EL (cell line): ENCODE measurements around the gene NGEF.
A peak's percentile ranks its signal among the peaks of the same experiment; 100 is the strongest.

Source experiments
- DNase-seq: peaks from one replicate; pipeline ENCODE4 v3.0.0-alpha.2; 2016

NGEF gene

DNA sequence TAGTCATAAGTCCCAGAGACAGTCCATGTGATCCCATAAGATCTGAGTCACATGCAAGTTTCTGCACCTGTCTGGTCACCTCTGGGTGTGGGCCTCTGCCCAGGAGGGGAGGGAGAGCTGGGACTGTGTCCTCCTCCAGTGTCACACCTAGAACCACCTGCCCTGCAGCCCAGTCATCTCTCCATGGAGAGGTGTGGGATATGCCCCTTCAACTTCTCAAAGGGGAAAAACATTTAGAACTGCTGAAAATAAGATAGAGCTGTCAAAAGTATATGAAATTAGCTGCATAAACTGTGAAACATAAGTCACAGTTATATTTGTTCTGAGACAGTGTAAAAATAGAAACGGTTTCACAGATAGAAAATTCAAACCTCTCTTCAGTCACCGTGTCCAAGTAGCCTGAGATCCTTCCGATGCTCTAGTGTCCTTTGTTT lies 55.4 kb downstream of the NGEF start:
- no peak for DNase-seq

DNA sequence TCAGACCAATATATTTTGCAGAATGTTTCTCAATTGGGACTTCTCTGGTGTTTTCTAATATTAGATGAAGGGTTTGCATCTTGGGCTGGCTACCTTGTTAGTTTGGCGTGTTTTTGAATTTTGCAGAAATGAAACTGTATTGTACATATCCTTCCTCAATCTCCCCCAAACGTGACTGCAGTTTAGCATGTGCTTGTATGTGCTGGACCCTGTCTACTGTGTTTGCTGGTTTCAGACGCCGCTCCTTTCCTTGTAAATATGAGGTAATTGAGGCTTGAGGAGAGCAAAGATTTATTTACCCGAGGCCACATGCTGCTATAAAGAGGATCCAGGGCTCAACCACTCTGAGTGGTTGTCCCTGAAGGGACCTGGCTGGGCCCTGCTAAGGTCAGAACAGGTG lies 57.2 kb downstream of the NGEF start:
- DNase-seq = no peak

DNA sequence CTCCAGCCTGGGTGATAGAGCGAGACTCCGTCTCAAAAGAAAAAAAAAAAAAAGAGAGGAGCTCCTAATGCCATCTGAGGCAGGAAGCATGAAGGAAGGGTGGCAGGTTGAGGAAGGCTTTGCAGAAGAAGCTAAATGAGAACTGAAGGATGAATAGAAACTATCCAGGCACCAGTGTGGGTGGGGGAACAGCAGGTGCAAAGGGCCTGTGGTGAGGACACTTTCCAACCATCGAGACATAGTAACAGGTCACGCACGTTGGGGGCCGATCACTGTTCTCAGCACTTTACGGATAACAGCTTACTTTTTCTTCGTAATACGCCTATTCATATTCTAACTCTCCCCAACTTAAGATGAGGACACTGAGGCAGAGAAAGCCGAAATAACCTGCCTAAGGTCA lies 58.4 kb downstream of the NGEF start:
- no peak for DNase-seq

DNA sequence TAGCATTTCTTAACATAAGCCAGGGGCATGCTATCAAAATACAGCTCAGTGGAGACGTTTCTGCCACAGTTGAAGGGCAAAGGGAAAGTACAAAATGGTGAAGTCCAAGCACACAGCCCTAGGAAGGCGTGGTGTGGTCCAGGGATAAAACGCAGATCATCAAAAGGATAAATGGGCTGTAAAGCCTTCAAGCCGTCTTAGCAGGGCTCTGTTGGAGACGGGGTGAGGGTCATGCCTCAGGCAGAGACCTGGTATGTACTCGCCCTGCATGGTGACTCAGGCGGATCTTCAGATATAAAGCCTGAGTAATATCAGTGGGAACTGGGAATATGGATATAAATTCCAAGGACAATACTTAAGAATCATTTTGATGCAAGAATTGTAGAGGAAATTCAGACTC lies 61.2 kb downstream of the NGEF start:
- peak; percentile 55 for DNase-seq

DNA sequence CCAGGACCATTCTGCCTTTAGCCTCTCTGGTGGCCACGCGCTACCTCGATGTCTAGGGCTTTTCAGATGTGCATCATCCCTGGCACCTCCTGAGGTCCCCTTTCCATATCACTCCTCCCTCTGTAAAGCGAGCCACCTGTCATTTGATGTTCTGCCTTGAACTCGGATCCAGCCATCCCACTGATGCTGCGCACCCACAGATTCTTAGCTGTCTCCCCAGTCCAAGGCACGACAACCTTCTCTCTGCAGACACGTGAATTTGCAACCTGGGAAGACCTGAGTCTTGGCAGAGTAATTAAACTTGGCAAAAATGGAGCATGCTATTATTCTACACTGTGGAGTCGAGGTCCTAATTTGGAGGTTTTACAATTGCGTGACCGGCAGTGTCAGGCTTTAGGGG lies 61.9 kb downstream of the NGEF start:
- DNase-seq = no peak

DNA sequence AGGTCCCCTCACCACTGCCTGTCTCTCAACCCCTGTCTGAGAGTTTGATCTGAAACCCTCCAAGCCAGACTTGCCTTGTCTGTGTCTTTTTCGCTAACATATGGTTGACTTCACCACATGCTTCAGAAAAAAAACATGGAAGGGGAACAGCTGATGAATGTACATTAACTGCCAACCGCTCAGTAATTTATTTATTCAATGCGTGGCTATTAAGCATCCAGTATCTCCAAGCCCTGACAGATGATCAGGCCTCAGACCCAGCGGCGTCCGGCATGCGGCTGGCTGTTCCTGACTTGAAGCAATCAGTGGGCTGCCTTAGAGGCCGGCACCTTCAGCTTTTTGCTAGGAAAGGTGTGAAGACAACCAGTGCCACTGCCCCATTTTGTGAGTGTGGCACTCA lies 62.3 kb downstream of the NGEF start:
- DNase-seq = no peak

DNA sequence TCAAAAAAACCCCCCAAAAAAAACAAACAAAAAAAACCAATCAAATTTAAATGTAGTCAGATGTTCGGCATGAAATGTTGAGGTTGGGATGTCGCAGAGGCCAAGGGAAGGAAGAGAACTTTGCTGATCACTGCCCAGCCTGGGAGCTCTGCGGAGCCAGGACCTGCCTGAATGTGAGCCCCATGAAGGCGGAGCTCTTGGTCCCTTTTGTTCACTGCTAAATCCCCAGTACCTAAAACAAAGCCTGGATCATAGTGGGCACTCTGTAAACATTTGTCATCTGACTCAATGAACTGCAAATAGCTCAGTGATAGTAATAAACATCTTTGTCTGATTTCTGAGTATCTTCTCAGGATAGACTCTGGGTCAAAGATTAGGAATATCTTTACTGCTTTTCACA lies 64.0 kb downstream of the NGEF start:
- no peak for DNase-seq

DNA sequence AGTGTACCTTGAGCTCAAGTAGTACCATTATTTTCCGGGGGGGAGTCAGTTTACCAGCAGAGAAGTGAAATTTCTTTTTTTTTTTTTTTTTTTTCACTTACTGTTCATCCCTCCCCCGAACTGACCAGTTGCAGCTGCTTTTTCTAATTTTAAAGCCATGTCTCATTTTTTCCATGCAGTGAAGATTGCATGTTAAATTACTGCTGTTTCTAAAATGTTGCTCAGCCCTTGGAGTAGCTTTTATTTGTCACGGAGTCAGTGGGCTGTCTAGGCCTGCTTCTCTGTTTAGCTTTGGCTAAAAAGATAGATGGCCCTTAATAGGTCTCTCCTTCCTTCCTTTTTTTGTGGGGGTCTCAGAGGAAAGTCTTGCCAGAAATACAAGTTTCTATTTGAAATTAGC lies 70.2 kb downstream of the NGEF start:
- no peak for DNase-seq

DNA sequence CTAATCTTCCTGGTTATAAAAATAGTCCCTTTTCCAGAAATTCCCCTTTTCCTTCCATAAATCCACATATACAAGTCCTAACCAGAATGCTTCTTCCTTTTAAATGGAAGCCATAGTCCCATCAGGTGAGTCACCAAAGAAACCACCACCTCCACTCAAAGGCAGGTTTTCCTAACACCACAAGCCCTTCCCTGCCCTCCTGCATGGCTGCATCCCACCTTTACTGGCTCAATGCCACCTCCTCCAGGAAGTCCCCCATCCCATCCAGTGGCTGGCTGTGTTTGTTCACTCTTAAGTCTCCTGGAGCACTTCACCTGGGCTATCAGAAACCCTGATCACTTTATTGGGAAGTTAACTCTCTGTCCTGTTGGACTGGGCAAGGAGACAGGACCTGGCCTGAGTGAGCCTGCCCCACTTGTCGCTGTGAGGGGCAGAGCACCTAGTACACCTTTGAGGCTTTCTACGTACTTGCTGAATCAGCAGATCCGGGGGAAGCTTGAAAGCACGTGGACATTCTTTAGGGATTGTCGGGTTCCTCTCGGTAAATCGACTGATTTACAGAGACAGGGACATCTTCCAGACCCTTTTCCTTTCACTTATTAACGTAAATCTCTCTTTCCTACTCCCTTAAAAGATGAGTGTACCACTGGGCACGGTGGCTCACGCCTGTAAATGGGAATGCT lies 71.0 kb downstream of the NGEF start:
- no peak for DNase-seq

DNA sequence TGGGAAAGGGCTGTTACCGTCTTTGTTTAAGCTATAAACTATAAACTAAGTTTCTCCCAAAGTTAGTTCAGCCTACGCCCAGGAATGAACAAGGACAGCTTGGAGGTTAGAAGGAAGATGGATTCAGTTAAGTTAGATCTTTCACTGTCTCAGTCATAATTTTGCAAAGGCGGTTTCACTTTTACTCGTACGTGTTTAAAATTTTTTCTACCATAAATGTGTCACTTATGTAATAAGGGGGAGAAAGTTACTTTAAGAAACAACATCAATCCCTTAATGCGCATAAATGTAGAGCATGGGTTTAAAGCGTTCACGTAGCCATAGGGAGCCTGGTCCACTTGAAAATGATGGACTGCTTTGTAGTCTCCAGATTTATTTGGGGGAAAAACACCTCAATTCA lies 71.7 kb downstream of the NGEF start:
- DNase-seq = no peak

DNA sequence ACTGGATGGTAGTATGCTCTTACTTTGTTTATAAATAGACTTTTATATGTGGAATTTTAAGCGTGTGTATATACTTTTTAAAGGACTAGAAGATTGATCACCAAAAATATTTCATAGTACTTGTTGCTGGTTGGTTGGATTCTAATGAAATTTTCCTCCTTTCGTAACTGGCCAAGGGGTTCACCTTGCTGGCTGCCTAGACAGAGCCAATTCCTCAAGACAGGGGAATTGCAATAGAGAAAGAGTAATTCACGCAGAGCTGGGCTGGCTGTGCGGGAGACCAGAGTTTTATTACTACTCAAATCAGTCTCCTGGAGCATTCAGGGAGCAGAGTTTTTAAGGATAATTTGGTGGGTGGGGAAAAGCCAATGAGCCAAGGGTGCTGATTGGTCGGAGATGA lies 72.3 kb downstream of the NGEF start:
- DNase-seq = no peak

DNA sequence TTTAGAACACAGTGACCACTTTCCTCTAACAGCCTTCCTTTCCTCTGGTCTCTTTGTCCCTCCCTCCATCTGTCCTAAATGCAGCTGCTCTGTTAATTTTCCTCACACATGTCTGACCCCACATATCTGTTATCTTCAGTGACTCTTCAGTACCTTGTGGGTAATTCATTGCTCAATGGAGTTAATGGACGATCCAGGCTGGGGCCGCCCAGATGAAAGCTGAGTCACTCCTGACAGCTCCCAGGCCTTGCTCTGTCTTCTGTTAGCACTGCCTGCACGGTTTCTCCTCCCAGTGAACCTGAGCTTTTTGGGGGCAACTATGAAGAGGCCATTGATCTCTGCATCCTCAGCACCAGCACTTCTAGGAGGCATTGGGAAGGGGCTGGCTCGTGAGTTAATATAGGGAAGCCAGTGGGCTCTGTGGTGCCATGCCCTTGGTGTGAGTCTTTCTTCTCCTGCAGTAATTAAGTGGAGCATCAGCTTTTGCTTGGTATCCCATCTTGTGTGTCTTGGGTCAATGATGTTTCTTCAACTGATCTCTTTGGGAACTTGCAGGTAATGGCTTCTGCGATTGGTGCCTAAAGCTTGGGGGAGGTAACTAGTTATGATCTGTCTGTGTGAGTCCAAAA lies 75.7 kb downstream of the NGEF start:
- DNase-seq = peak; percentile 43

DNA sequence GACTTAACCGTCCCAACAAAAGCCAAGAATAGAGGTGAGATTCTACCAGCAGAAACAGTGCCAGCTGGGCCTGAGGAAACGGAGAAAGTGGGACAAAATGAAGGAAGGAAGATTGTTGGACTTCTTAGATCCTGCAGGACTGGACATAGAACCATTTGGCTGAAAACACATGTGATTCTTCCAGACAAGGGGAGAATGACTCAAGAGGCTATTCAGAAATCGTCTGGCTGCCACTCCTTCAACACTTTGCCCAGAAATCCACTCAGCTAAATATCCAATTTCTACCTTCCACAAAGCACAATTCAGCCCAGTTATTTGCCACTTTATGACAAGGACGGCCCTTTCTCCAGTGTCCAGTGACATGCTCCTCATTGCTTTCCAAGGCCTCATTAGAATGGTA lies 81.4 kb downstream of the NGEF start:
- no peak for DNase-seq

DNA sequence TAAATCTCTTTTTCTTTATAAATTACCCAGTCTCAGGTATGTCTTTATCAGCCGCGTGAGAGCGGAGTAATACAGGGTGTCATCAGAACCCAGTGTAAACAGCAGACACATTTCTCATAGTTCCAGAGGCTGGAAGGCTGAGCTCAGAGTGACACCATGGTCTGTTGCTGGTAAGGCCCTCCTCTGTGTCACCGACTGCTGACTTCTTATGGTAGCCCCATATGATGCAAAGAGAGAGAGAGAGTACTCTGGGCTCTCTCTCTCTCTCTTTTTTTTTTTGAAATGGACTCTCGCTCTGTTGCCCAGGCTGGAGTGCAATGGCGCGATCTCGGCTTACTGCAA lies 83.0 kb downstream of the NGEF start:
- no peak for DNase-seq

DNA sequence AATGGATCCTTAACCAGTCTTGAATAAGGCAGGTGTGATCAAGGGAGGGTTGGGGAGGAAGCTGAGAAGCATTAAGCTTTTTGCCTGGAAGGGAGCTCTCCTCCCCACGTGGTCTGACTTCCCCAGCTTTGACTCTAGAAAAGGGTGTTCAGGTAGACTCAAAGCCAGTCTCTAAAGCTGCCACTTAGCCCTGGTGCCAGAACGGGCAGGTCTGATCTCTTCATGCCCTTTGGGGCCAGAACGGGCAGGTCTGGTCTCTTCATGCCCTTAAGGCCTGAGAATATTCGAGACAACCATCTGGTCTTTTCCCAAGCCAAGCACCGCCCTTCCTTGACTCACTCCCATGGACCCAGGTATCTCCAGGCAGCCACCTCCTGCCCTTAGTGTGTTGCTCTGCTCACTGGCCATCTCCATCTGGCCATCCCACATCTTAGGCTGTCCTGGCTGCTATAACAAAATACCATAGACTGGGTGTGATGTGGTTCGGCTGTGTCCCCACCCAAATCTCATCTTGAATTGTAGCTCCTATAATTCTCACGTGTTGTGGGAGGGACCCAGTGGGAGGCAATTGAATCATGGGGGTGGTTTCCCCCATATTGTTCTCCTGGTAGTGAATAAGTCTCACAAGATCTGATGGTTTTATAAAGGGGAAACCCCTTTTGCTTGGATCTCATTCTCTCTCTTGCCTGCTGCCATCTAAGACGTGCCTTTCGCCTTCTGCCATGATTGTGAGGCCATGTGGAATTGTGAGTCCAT lies 83.6 kb downstream of the NGEF start:
- DNase-seq = no peak

DNA sequence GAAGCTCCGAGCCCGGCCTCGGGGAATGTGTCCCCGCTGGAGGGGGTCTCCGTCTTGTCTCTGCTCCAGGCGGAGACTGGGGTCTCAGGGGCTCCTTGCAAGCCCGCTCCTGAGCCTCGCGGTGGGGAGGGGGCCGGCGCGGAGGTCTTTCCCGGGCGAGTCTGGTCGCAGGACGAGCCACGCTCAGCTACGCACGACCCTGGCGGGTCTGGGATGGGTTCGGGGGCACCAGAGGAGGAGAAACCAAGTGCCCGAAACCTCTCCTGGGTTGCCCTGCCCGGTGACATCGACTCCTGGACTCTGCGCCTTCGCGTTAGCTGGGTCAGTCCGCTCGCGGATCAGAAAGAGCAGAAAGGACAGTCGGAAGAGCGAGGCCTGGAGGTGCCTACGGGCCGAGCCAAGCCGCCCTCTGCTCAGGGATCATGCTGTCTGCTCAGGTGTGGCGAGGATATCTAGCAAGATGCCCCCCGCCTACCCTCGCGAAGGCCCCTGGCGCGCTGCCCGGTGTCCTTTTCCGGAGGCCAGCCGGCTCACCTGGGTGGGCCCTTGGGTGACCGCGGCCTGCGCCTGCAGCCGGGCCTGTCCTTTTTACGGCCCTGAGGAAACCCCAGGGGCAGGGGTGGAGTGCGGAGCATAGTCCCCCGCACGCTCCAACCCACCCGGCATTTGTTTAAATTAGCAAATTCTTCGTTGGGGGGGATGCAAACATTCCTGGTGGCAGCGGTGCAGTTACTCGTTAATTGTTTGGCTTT lies 84.3 kb downstream of the NGEF start:
- DNase-seq = no peak

DNA sequence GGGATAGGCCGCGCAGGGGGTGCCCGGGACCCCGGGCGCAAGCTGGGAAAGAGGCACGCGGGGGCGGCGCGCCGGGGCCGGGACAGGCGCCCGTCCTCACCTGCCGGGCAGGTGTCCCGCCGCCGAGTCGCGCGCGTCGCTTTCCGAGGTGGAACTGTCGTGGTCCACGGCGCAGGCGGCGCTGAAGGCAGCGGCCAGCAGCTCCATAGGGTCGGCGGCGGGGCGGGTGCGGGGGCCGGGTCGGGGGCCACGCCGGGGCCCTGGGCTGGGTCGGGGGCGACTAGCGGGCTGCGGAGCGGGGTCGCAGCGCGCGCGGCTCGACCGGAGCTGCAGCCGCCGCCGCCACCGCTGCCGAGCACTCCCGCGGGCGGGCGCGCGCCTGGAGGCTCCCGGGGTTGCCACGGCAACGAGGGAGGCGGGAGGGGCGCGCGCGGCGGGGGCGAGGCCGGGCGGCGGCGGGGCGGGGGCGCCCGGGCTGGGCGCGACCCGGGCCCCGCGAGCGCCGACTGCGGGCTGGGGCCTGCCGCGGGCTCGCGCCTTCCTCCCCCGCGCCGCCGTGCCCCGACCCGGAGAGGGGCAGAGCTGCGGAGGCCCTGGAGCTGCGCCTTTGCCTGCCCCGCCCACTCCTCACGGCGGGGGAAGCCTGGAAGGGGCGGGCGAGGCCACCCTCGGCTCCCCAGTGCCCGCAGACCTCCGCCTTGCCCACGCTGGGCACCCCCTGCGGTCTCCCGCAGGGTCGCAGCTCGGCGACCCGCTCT lies 85.1 kb downstream of the NGEF start:
- DNase-seq = no peak

DNA sequence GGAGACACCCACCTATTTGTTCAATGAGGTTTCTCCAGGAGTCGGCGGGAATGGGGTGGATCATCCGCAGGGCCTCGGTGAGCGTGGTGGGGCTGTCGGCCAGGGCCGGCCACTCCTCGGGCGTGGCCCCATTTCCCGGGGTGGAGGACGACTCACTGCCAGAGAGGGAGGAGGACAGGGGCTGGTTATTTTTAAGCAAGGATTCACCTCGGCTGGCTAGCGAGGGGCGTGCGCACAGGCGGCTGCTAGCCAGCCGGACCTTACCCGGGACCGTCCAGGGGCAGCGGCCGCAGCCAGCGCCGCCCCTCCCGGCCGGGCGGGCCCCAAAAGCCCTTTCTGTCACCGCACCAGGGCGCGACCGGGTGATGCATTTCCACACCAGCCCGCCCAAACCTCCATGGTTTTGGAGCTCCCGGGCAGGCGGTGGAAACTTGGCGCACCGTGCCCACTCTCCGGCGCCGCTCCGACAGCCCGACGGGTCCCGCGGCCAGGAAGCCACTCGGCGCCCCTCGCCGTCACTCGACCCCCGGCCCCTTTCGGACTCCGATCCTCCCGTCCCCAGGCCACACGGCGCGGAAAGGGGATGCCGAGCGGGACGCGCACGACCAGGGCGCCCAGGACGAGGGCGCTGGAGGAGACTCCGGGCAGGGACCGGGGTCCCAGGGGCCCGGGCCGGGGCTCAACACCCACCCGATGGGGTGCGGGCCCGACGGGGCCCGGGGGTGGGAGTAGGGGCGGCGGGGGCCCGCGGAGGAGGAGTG lies 85.8 kb downstream of the NGEF start:
- peak; percentile 15 for DNase-seq

DNA sequence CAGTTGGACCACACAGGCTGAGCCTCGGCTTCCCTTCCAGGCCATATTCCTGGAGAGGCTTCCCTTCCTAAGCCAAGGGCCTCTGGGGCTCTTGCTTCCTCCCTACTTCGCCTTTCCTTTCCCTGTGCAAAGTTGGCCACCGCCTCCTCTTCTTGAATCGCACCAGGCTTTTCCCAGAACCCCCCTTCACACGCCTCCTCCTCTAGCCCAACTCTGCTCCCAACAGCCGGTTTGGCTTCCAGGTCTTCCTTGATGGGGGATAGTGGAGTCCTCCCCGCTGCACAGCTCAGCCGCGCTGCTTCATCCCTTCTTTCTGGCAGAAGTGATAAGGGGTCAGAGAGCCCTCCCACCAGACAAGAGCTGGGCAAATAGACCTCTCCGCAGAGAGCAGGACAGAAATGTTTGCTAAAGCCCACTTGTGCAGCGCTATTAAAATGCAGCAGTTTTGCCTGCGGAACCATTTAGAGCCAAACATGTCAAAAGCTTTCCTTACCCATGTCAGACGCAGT lies 86.6 kb downstream of the NGEF start:
- no peak for DNase-seq

DNA sequence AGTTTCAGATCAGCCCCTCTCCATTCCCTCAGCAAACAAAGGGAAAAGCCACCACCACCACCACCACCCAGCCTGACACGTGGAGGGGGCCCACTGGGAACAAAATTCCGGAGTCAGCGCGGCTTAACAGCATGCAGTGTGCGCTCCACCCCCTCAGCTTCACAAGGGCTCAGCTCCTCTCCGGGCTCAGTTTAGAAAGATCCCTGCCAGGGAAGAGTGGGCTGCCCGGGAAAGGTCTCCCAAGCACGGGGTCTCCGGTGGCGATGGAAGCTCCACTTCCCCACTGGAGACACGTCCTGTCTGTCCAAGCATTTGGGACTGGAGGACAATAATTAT lies 87.3 kb downstream of the NGEF start:
- no peak for DNase-seq

DNA sequence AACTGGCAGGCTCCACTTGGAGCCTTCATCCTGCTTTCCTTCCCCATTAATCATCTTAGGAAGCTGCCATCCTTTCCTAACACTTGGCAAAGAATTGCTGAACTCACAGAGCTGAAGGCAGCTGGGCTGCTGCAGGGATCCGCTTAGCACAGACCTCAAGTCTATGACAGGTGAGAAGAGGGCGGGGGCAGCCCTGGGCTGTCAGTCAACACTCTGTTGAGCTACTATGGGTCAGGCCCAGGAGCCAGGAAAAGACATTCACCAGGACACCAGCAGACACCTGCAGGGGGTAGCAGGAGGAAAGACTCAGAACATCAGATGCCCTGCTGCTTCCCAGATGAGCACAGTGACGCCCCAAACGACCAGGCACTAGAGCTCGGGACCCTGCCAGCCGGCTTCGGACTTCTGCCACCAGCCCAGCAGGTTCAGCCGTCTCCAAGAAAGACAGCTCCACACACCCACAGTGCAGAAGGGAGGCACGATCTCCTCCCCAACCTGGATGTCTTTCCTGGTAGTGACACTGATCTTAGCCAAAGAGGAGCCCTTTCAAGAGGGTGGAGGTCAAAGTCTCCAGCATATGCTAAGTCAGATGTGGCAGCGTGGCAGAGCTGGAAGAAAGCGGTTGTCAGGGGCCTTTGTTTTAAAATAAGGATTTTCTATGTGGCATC lies 87.8 kb downstream of the NGEF start:
- no peak for DNase-seq

DNA sequence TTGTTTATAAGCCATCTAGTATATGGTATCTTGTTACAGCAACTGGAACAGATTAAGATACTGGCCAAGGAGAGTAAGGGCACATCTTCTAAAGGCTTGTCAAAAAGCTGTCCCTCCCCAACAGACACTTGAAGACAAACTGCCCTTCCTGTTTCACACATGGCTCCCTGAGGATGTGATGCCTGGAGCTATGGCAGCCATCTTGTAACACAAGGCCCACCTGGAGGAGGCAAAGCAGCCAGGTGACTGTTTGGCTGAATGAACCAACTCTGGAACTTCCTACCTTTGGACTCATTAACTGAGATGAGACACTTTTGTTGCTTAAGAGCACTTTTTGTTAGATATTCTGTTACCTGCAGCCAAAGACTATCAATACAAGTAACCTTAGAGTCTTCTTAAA lies 88.6 kb downstream of the NGEF start:
- DNase-seq = no peak
